GM19397 (cell line): Measurements from ENCODE around the gene MED13L.

ENCODE experiments used
- ATAC-seq: cut with Tn5 transposase; IDR thresholded peaks from one replicate; pipeline ENCODE4 v1.9.1; 2021; ENCODE audit warnings: mild to moderate bottlenecking, moderate library complexity; ENCODE audit not compliant: unreplicated experiment

MED13L gene

GRCh38 chr12:115926037-115926670 is 351.3 kb downstream of the MED13L start:
- ATAC-seq = no peak

GRCh38 chr12:115923851-115924250 is 353.6 kb downstream of the MED13L start:
- no peak for ATAC-seq

GRCh38 chr12:115922952-115923564 is 354.4 kb downstream of the MED13L start:
- ATAC-seq = no peak

- no peak for ATAC-seq
Observed at GRCh38 chr12:115920395-115921183, 356.9 kb downstream of the MED13L start.

GRCh38 chr12:115918763-115919162 is 358.7 kb downstream of the MED13L start:
- ATAC-seq = no peak

GRCh38 chr12:115916910-115917668 is 360.4 kb downstream of the MED13L start:
- no peak for ATAC-seq

GRCh38 chr12:115914122-115914521 is 363.4 kb downstream of the MED13L start:
- ATAC-seq = no peak

GRCh38 chr12:115912440-115912839 is 365.1 kb downstream of the MED13L start:
- no peak for ATAC-seq

GRCh38 chr12:115911360-115911759 is 366.1 kb downstream of the MED13L start:
- no peak for ATAC-seq

GRCh38 chr12:115910057-115910456 is 367.4 kb downstream of the MED13L start:
- no peak for ATAC-seq
